ENCODE results near the gene ST8SIA2. TPM values are rescaled to one million over a fixed set of nuclear protein-coding genes. Genes with fewer than 3 reads are reported as not detected.

Gene ST8SIA2
- total RNA-seq, 1 donor from 2014 or later = 11.6 TPM

- Mint-ChIP-seq H3K36me3 (no peaks in the 10 kb centered on the region), H3K27me3 (ENCODE audit: low read depth) (peaks cover 17% of the 10 kb centered on the region), H3K27ac (no peak overlapping the region), H3K9me3 (peaks cover 9% of the 10 kb centered on the region), H3K4me1 (peaks cover 10% of the 10 kb centered on the region), H3K4me3 (no peak overlapping the region)
- TF ChIP-seq, protein P1, sequence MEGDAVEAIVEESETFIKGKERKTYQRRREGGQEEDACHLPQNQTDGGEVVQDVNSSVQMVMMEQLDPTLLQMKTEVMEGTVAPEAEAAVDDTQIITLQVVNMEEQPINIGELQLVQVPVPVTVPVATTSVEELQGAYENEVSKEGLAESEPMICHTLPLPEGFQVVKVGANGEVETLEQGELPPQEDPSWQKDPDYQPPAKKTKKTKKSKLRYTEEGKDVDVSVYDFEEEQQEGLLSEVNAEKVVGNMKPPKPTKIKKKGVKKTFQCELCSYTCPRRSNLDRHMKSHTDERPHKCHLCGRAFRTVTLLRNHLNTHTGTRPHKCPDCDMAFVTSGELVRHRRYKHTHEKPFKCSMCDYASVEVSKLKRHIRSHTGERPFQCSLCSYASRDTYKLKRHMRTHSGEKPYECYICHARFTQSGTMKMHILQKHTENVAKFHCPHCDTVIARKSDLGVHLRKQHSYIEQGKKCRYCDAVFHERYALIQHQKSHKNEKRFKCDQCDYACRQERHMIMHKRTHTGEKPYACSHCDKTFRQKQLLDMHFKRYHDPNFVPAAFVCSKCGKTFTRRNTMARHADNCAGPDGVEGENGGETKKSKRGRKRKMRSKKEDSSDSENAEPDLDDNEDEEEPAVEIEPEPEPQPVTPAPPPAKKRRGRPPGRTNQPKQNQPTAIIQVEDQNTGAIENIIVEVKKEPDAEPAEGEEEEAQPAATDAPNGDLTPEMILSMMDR (IDR thresholded peaks at IDR 0.05; ENCODE audit: unreplicated experiment) = no peak
- no peak for DNase-seq (ENCODE audit: low spot score in 2 of 2, unreplicated experiment in 2 of 2)
Observed at GRCh38 chr15:92492551-92493115, 99.0 kb downstream of the ST8SIA2 start.

- H3K4me3 Mint-ChIP-seq = no peak overlapping the region
- TF ChIP-seq, protein P1 (IDR thresholded peaks at IDR 0.05; ENCODE audit: unreplicated experiment) = no peak
Observed at GRCh38 chr15:92494806-92495336, 101.2 kb downstream of the ST8SIA2 start.

DNA sequence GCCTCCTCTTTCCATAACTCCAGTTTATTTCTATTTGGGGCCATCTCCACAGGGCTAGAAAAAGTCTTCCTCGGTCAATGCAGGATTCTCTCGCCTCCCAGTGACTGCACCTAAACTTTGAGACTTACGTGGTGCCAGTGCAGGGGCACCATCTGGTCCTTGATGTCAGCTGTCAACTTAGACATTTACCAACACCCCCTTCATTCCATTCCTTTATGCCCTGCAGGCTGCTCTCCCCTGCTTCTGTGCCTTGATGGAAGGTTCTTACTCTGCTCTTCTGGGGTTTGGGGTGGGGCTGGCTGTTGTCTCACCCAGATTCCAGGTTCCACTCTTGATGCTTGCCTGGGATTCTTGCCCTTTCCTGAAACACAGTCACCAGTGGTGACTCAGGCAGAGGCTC is 101.8 kb downstream of the ST8SIA2 start:
- Mint-ChIP-seq H3K36me3 (no peaks in the 10 kb centered on the region), H3K27me3 (ENCODE audit: low read depth) (peaks cover 17% of the 10 kb centered on the region), H3K9me3 (no peaks in the 10 kb centered on the region), H3K4me1 (peaks cover 20% of the 10 kb centered on the region), H3K4me3 (no peak overlapping the region), H3K27ac (no peak overlapping the region)
- DNase-seq (ENCODE audit: low spot score in 2 of 2, unreplicated experiment in 2 of 2) = no peak
- TF ChIP-seq, protein P1 (IDR thresholded peaks at IDR 0.05; ENCODE audit: unreplicated experiment) = no peak

More at GRCh38 chr15:92494806-92495336, 101.2 kb downstream of the ST8SIA2 start:
- Mint-ChIP-seq H3K9me3 (peaks cover 4% of the 10 kb centered on the region), H3K36me3 (no peaks in the 10 kb centered on the region), H3K27me3 (ENCODE audit: low read depth) (peaks cover 17% of the 10 kb centered on the region), H3K27ac (no peak overlapping the region), H3K4me1 (peaks cover 14% of the 10 kb centered on the region)
- DNase-seq (ENCODE audit: low spot score in 2 of 2, unreplicated experiment in 2 of 2) = no peak

GRCh38 chr15:92499731-92500530 is 106.2 kb downstream of the ST8SIA2 start:
- TF ChIP-seq, protein P1 (IDR thresholded peaks at IDR 0.05; ENCODE audit: unreplicated experiment) = no peak
- H3K9me3 Mint-ChIP-seq = no peaks in the 10 kb centered on the region
- H3K36me3 Mint-ChIP-seq = no peaks in the 10 kb centered on the region
- DNase-seq (ENCODE audit: low spot score in 2 of 2, unreplicated experiment in 2 of 2) = no peak
- no peak overlapping the region for H3K4me3 Mint-ChIP-seq
- peaks cover 36% of the 10 kb centered on the region for H3K4me1 Mint-ChIP-seq
- peaks cover 3% of the 10 kb centered on the region for H3K27me3 Mint-ChIP-seq (ENCODE audit: low read depth)
- H3K27ac Mint-ChIP-seq = no peak overlapping the region

DNA sequence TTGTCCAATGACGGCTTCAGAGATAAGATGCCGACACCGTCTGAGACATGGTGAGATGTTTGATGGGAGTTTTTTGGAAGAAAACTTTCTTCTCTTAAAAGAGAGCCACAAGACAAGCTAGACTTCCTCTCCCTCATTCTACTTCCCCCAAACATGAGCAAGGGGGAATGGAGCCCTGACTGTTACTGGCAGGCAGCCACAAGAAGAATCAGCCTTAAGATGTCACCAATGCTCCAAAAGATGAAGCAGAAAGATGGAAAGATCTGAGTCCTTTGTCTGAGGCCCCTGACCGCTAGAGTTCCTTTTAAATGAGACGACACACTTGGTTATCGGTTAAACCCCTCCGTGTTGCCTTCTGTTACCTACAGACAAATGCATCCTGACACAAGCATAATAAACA is 108.7 kb downstream of the ST8SIA2 start:
- Mint-ChIP-seq H3K9me3 (peaks cover 9% of the 10 kb centered on the region), H3K27me3 (ENCODE audit: low read depth) (peaks cover 2% of the 10 kb centered on the region), H3K4me1 (peaks cover 26% of the 10 kb centered on the region), H3K4me3 (no peak overlapping the region), H3K27ac (no peak overlapping the region), H3K36me3 (no peaks in the 10 kb centered on the region)
- TF ChIP-seq, protein P1 (IDR thresholded peaks at IDR 0.05; ENCODE audit: unreplicated experiment) = no peak
- DNase-seq (ENCODE audit: low spot score in 2 of 2, unreplicated experiment in 2 of 2) = no peak
